Suppressor macrophage (primary cell): ENCODE results near the gene DNAJC27.

Experiments
- DNase-seq, 4 experiments: peaks; one replicate each; pipeline ENCODE4 v3.0.0-alpha.2; 2020 to 2022

DNAJC27 gene

DNA sequence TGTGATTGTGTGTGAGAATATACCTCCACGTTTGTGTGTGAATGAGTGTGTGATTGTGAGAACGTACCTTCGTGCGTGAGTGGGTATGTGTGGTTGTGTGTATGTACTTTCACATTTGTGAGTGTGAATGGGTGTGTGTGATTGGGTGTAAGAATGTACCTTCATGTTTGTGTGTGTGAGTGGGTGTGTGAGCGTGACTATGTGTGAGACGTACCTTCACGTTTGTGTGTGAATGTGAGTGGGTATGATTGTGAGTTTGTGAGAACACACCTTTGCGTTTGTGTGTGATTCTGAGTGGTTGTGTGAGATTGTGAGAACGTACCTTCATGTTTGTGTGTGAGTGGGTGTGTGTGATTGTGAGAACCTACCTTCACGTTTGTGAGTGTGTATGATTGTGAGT is 45.9 kb downstream of the DNAJC27 start:
- no peak for DNase-seq

GRCh38 chr2:24924732-24925131 is 47.0 kb downstream of the DNAJC27 start:
- no peak for DNase-seq

GRCh38 chr2:24924266-24924665 is 47.5 kb downstream of the DNAJC27 start:
- no peak for DNase-seq

DNA sequence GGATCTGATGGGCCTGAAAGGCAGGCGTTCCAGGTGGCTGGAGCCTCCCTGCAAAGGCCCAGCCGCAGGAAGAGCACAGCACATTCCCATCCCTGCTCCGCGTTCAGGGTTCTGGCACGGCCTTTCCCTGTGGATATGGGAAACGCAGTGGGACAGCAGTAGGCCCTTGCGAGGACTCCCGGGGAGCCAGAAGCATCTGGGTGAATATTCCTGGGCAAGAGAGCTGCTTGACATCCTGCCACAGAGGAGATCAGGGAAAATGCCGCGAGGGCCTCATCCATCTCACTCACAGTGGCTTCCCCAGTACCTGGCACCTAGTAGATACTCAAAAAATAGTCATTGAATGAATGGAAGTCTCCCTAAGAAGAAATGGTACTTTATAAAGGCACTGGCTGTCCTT is 48.6 kb downstream of the DNAJC27 start:
- DNase-seq: no peak

- no peak for DNase-seq
These were observed 49.2 kb downstream of the DNAJC27 start for GRCh38 chr2:24922556-24922955.

DNA sequence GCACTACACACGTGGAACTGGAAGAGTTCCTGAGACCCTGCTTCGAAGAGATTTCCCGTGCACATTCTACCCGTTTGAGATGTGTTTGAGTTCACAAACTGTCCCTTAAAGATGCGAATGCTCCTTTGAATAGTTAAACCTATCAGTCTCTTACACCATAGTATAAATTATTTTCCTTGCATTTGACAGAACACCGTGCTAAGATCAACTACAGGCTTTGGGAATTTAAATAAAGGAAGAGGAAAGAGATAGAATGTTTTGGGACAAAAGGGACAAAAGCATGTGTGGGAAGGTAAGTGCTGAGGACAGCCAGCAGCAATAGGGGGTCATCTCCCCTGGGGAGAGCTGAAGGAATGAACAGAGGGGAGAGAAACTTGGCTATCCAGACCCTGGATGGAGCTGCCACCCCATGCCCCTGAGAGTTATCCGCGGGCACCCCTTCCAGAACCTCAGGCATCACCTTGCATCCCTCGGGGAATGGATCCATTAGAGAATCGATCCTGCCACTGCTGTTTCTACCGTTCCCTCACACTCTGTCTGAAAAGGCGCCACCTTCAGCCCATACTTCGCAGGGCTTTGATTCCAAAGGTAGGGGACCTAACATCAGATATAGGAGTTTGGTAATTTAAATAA is 50.8 kb downstream of the DNAJC27 start:
- DNase-seq: peak in 2 of 4 experiments; percentile 10 to 12

DNA sequence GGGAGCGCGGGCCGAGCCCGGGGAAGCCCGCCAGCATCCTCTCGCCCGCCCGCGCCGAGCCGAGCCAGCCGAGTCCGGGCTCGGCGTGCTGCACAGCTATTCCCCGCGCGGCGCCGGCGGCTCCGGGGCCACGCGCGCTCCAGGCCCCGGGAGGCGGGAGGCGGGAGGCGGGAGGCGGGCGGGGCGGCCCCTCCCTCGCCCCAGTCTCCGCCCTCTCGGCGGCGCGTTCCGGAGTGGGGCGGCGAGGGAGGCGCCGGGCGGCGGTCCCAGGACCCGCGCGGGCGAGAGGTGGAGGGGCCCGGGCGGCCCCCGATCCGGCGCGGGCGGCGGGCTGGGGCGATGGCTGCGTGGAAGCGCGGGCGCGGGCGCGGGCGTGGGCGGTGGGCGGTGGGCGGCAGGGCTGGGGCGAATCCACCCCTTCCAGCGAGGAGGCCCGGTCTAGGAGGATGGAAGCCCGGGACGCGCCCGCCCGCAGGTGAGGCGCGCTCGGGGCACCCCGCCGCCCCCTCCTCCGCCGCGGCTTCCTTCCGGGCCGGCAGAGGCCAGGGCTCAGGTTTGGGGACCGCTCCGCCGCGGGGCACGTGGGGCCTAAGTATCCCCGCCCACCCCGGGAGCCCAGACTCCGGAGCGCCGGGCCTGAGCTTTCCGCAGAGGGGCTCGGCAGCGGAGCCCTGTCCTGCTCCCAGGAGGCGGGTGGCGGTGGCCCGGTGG is 51.5 kb downstream of the DNAJC27 start, which contains the start of gene ADCY3:
Gene ADCY3 (minus strand): TSS at position 140 of the 711 bp plus-strand sequence. CDS start 1,250 bp downstream, outside the sequence.
- DNase-seq: peak; percentile 56 to 79 (median 67)

GRCh38 chr2:24919506-24920097 is 52.2 kb downstream of the DNAJC27 start:
- DNase-seq: peak in 3 of 4 experiments; percentile 29 to 71 (median 44)

GRCh38 chr2:24919037-24919505 is 52.7 kb downstream of the DNAJC27 start:
- peak; percentile 26 to 62 (median 56) for DNase-seq

DNA sequence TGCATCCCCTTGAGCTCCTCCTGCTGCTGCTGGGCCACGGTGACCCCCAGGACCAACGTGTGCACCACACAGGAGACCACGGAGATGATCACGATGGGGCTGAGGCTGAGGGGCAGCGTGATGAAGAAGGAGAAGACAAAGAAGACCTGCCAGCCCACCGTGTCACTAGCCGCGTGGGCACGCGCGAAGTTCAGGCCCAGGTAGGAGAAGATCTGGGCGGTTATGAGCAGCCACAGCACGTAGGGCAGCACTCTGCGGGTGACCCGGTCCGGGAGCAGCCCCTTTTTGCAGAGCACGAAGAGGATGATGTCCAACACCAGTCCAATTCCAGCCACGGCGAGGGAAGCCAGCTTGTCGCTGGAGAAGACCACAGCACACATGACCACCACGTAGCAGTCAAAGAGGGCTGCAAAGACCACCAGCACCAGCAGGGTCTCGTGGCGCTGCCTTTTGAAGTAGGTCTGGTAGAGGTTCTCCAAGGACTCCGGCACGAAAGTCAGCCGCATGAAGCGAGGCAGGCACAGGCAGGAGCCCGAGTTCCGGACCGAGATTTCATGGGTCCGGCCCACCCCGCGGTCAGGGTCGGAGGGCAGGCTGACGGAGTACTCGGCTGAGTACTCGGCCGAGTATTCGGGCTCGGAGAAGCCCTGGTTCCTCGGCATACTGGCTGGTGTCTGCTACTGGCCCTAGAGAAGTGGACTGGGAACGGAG is 53.3 kb downstream of the DNAJC27 start:
- DNase-seq: no peak

- no peak for DNase-seq
These were observed 53.9 kb downstream of the DNAJC27 start for GRCh38 chr2:24917731-24918325.

DNA sequence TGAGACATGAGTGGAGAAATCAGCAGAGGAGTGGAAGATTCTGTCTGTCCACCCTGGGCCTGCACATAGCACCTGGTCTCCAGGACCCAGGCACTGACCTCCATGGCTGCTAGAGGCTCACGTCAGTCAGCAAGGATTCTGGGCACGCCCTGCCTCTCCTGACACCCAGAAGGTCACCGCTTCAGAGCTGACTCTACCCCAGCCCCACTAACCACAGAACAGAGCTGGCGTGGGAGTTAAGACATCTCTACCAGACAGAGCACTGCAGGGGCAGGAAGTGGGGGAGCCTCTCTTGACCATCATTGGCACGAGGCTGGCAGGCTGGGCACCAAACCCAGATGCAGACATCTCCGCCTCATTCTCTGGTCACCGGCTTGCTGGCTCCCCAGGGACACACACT is 54.7 kb downstream of the DNAJC27 start:
- DNase-seq: peak; percentile 59 to 82 (median 68)

DNA sequence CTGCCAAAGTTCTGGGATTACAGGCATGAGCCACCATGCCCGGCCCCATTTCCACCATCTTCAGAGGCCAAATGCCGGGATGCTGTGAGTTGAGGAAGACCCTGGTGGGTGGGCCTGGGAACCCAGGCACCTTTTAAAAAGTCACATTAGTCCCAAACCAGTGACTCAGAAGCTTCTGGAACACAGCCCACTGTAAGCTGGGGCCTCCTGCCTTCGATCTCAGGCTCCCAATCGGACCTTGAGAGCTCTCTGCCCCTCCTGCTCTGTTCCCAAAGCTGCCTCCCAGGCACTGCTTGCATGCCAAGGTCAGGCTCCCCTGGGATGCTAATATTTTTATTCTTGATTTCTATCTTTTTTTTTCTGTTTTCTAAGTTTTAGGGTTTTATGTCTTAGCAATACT is 56.0 kb downstream of the DNAJC27 start:
- DNase-seq: no peak

- DNase-seq: no peak
These were observed 56.6 kb downstream of the DNAJC27 start for GRCh38 chr2:24915175-24915574.

DNA sequence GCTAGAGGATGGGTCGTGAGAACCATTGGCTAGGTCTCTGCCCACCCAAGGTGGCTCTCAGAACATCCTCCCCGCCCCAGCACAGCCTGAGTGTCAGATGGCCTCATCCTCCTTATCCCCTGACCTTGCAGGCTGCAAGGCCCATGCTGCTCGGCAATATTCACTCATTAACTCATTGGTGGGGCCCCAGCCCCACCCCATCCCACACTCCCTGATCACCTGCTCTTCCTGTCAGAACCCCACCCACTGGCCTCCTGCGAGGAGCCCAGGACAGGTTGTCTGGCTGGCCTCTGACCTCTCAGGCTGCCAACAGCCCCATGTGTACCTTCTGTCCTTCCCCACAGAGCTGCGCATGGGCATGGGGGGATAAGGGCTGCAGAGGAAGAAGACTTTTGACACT is 57.0 kb downstream of the DNAJC27 start:
- DNase-seq: no peak

DNA sequence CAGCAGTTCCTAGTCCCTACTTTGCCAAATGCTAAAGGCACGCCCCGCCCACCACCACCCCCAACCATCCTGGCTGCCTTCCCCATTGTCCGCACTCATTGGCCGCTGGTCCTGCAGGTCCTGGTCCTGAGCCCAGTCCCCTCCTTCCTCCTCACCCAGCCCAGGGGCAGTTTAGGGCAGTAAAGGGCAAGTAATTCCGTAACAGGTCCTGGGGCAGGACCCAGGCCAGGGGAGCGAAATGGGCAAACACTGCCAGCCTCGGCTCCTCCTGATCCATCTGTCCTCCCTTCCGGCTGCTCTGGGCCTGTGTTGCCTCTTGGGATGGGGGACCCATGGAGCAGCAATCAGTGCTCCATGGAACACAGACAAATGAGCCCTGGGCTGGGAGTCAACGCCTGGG is 57.8 kb downstream of the DNAJC27 start:
- no peak for DNase-seq

DNA sequence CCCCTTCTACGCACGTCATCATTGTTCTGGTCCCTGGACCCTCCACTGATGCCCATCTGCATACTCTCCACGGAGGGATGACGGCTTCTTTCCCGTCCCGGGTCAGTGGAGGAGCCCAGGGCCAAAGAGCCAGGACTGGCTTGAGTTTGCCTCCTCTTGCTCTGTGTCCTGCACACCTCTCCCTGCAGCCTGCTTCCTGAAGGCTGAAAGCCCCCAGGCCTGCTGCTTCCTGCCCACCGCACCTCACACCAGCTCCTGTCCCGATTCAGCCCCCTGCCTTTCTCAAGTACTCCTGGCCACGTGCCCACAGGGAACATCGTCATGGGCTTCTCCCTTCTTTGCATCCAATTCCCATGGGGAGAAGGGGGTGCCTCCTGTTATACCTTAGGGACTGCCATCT is 58.8 kb downstream of the DNAJC27 start:
- no peak for DNase-seq

GRCh38 chr2:24912523-24912922 is 59.2 kb downstream of the DNAJC27 start:
- DNase-seq: no peak

DNA sequence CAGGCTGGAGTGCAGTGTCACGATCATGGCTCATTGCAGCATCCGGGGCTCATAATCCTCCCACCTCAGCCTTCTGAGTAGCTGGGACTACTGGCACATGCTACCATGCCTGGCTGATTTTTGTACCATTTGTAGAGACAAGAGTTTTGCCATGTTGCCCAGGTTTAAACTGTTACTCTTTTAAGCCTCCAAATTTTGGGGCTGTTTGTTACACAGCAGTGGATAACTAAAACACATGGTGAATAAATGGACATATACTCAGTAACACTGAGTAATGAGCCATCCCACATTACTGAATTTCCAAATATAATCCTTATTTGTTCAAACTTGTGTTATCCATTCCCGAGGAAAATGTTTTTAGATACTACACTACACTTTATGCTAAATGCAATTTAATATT is 61.5 kb downstream of the DNAJC27 start:
- no peak for DNase-seq

GRCh38 chr2:24909555-24910177 is 62.1 kb downstream of the DNAJC27 start:
- no peak for DNase-seq

- DNase-seq: no peak
These were observed 63.3 kb downstream of the DNAJC27 start for GRCh38 chr2:24908461-24908901.

DNA sequence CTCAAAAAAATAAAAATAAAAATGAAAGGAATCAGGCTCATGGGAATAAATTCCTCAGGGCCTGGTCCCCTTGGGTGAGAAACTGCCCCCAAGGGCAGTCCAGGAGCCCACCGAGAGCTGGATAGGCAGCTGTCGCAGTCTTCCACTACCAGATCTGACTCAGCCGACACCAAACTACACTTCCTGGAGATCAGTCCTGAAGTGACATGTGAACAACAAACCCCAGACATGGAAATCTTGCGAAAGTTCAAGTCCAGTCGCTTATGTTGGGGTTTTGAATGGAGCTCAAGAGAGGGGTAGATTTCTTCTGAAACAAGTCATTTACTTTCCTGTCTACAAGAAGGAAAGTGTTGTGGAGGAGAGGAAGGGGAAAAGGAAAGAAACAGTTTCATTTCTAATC is 64.6 kb downstream of the DNAJC27 start:
- peak; percentile 51 to 68 (median 61) for DNase-seq
